IMR-90 (cell line): Measurements from ENCODE around the gene PPP2R1A. TPM values are rescaled to one million over a fixed set of nuclear protein-coding genes. Genes with fewer than 3 reads are reported as not detected.

Experiments
- ATAC-seq: fragments of 200-7000 bp; cut with Tn5 transposase; 2 replicates; pipeline ENCODE4 v1.9.1; 2020; ENCODE audit warnings: low read depth, mild to moderate bottlenecking, moderate library complexity
- BruUV-seq: library from RNA; stranded (reverse); fragments of 400-500 nt; replicated peaks from 2 replicates; lab custom pipeline; 2021; lab: Mats Ljungman, UMichigan
- CTCF ChIA-PET: fragments of 300-600 bp; formaldehyde crosslinking; extraction: SDS; loops from one replicate; lab custom pipeline; 2021; ENCODE audit warnings: antibody characterized with exemption; lab: Yijun Ruan, JAX
- POLR2A ChIA-PET: fragments of 300-600 bp; sonication (Branson Sonifier 250); formaldehyde crosslinking; loops from one replicate; lab custom pipeline; 2022; ENCODE audit warnings: antibody characterized with exemption; ENCODE audit not compliant: unreplicated experiment; lab: Charles Lee
- DNase-seq: peaks from one replicate; pipeline ENCODE4 v3.0.0; 2013
- H2AFZ ChIP-seq: replicated peaks from 2 replicates; pipeline ENCODE3; 2013; ENCODE audit warnings: low read length, mild to moderate bottlenecking; ENCODE audit not compliant: poor library complexity
- H2AK5ac ChIP-seq: 2 replicates; pipeline ENCODE4 v1.6.1; 2013; ENCODE audit warnings: low read depth, low read length, inconsistent platforms
- H2AK9ac ChIP-seq: replicated peaks from 2 replicates; pipeline ENCODE3; 2013; ENCODE audit warnings: mild to moderate bottlenecking, low read depth, low read length, moderate library complexity; ENCODE audit not compliant: poor library complexity
- H2BK120ac ChIP-seq: 2 replicates; pipeline ENCODE4 v1.6.1; 2013; ENCODE audit warnings: low read depth, low read length, inconsistent platforms
- H2BK15ac ChIP-seq: 3 replicates; pipeline ENCODE4 v1.6.1; 2013; ENCODE audit warnings: low read depth, low read length, inconsistent platforms
- H2BK20ac ChIP-seq: 2 replicates; pipeline ENCODE4 v1.6.1; 2013; ENCODE audit warnings: low read depth, mild to moderate bottlenecking, inconsistent platforms, low read length, moderate library complexity
- H2BK5ac ChIP-seq: 2 replicates; pipeline ENCODE4 v1.6.1; 2013; ENCODE audit warnings: mild to moderate bottlenecking, low read depth, low read length, inconsistent platforms; ENCODE audit not compliant: poor library complexity, severe bottlenecking
- H3K14ac ChIP-seq: replicated peaks from 2 replicates; pipeline ENCODE4 v1.6.1; 2013; ENCODE audit warnings: low read depth, low read length, inconsistent platforms
- H3K18ac ChIP-seq: 2 replicates; pipeline ENCODE4 v1.6.1; 2013; ENCODE audit warnings: low read depth, low read length, control low read depth
- H3K23ac ChIP-seq: 2 replicates; pipeline ENCODE4 v1.6.1; 2013; ENCODE audit warnings: low read depth, low read length, inconsistent platforms
- H3K27ac ChIP-seq: 2 replicates; pipeline ENCODE4 v1.5.1; 2013; ENCODE audit warnings: mild to moderate bottlenecking, control low read depth, low read length; ENCODE audit not compliant: insufficient read depth
- H3K27me3 ChIP-seq: 2 replicates; pipeline ENCODE4 v1.6.1; 2013; ENCODE audit warnings: low read length; ENCODE audit not compliant: control insufficient read depth, insufficient read depth
- H3K36me3 ChIP-seq: 2 replicates; pipeline ENCODE4 v1.6.1; 2013; ENCODE audit warnings: low read length, mixed read lengths; ENCODE audit not compliant: control insufficient read depth, insufficient read depth
- H3K4ac ChIP-seq: 2 replicates; pipeline ENCODE4 v1.6.1; 2013; ENCODE audit warnings: low read depth, low read length, inconsistent platforms
- H3K4me1 ChIP-seq: 2 replicates; pipeline ENCODE4 v1.6.1; 2013; ENCODE audit warnings: low read length, mixed read lengths; ENCODE audit not compliant: control insufficient read depth, insufficient read depth
- H3K4me2 ChIP-seq: 2 replicates; pipeline ENCODE4 v1.6.1; 2013; ENCODE audit warnings: low read depth, mild to moderate bottlenecking, control low read depth, low read length, moderate library complexity
- H3K4me3 ChIP-seq: 2 replicates; pipeline ENCODE4 v1.5.1; 2013; ENCODE audit warnings: low read depth, mild to moderate bottlenecking, control low read depth, low read length, moderate library complexity; ENCODE audit not compliant: insufficient read depth
- H3K56ac ChIP-seq: 2 replicates; pipeline ENCODE4 v1.6.1; 2013; ENCODE audit warnings: low read length, inconsistent platforms; ENCODE audit not compliant: insufficient read depth; ENCODE audit errors: extremely low read depth
- H3K79me1 ChIP-seq, 2 experiments: 2 replicates each; pipeline ENCODE4 v1.6.1; 2013; ENCODE audit warnings: low read length in 2 of 2, inconsistent platforms in 1 of 2, low read depth in 1 of 2
- H3K9ac ChIP-seq: 2 replicates; pipeline ENCODE4 v1.6.1; 2013; ENCODE audit warnings: low read depth, low read length, control low read depth
- H3K9me1 ChIP-seq: 2 replicates; pipeline ENCODE4 v1.6.1; 2013; ENCODE audit warnings: low read length, inconsistent platforms; ENCODE audit not compliant: insufficient read depth
- H3K9me3 ChIP-seq: 2 replicates; pipeline ENCODE4 v1.6.1; 2013; ENCODE audit warnings: low read length; ENCODE audit not compliant: control insufficient read depth, insufficient read depth
- H4K20me1 ChIP-seq: 2 replicates; pipeline ENCODE4 v1.6.1; 2013; ENCODE audit warnings: low read length, inconsistent platforms; ENCODE audit not compliant: insufficient read depth
- H4K5ac ChIP-seq: 2 replicates; pipeline ENCODE4 v1.6.1; 2013; ENCODE audit warnings: mild to moderate bottlenecking, low read depth, low read length, control low read depth
- H4K8ac ChIP-seq, 2 experiments: 2 replicates each; pipeline ENCODE4 v1.6.1; 2013; ENCODE audit warnings: low read depth in 2 of 2, low read length in 2 of 2, control low read depth in 1 of 2, inconsistent platforms in 1 of 2
- H4K91ac ChIP-seq: 2 replicates; pipeline ENCODE4 v1.6.1; 2013; ENCODE audit warnings: low read depth, low read length, inconsistent platforms; ENCODE audit not compliant: insufficient read depth
- BHLHE40 ChIP-seq: fragments of 150-350 bp; IDR thresholded peaks from 2 replicates; pipeline ENCODE4 v1.6.1; 2016; ENCODE audit warnings: mild to moderate bottlenecking, low read depth, low read length
- CEBPB ChIP-seq: IDR thresholded peaks from 2 replicates; pipeline ENCODE4 v1.6.1; 2012; ENCODE audit warnings: low read depth, low read length, improper control_type of control experiment
- CHD1 ChIP-seq: IDR thresholded peaks from 2 replicates; pipeline ENCODE4 v1.6.1; 2012; ENCODE audit warnings: low read depth, low read length, improper control_type of control experiment
- CTCF ChIP-seq: conservative IDR thresholded peaks from 2 replicates; pipeline ENCODE4 v1.5.1; 2012; ENCODE audit warnings: mild to moderate bottlenecking, low read depth, low read length, improper control_type of control experiment
- FOS ChIP-seq: fragments of 150-350 bp; IDR thresholded peaks from 2 replicates; pipeline ENCODE4 v1.6.1; 2016; ENCODE audit warnings: low read depth, low read length
- MAFK ChIP-seq: IDR thresholded peaks from 2 replicates; pipeline ENCODE4 v1.6.1; 2012; ENCODE audit warnings: low read depth, low read length, improper control_type of control experiment
- MAZ ChIP-seq: IDR thresholded peaks from 2 replicates; pipeline ENCODE4 v1.6.1; 2012; ENCODE audit warnings: low read depth, mild to moderate bottlenecking, low read length, improper control_type of control experiment, moderate library complexity, borderline replicate concordance
- MXI1 ChIP-seq: IDR thresholded peaks from 2 replicates; pipeline ENCODE4 v1.6.1; 2012; ENCODE audit warnings: low read depth, mild to moderate bottlenecking, low read length, moderate library complexity, borderline replicate concordance
- NFE2L2 ChIP-seq: fragments of 150-350 bp; IDR thresholded peaks from 2 replicates; pipeline ENCODE4 v1.6.1; 2016; ENCODE audit warnings: low read depth, mild to moderate bottlenecking, low read length
- POLR2A ChIP-seq: IDR thresholded peaks from 2 replicates; pipeline ENCODE4 v1.6.1; 2012; ENCODE audit warnings: mild to moderate bottlenecking, low read depth, low read length
- RAD21 ChIP-seq: IDR thresholded peaks from 2 replicates; pipeline ENCODE4 v1.6.1; 2012; ENCODE audit warnings: low read length, improper control_type of control experiment
- RCOR1 ChIP-seq: IDR thresholded peaks from 2 replicates; pipeline ENCODE4 v1.6.1; 2012; ENCODE audit warnings: mild to moderate bottlenecking, low read length, improper control_type of control experiment; ENCODE audit not compliant: insufficient replicate concordance
- RFX5 ChIP-seq: IDR thresholded peaks from 2 replicates; pipeline ENCODE4 v1.8.0; 2012; ENCODE audit warnings: low read depth, mild to moderate bottlenecking, low read length, moderate library complexity
- SMC3 ChIP-seq: fragments of 150-350 bp; IDR thresholded peaks from 2 replicates; pipeline ENCODE4 v1.6.1; 2016; ENCODE audit warnings: low read depth, mild to moderate bottlenecking, antibody characterized with exemption, low read length, moderate library complexity
- WGBS, 2 experiments: methylation state at CpG; one replicate each; pipeline versions ENCODE4 v1.1.5 to v1.1.7; 2013; ENCODE audit warnings: missing lambda C conversion rate in 2 of 2; ENCODE audit not compliant: insufficient read length in 1 of 2; ENCODE audit errors: extremely low coverage in 2 of 2; 5-methylcytosine and 5-hydroxymethylcytosine counted together
- dilution Hi-C: fragments of 300-500 bp; cut with HindIII; formaldehyde crosslinking; loops from one replicate; pipeline ENCODE4 v1.14.3; 2018; ENCODE audit warnings: low sequenced_read_pairs; ENCODE audit not compliant: unreplicated experiment
- in situ Hi-C: fragments of 300-500 bp; cut with MboI; formaldehyde crosslinking; loops from 3 replicates; pipeline ENCODE4 v1.14.3; 2019; ENCODE audit warnings: low sequenced_read_pairs, inconsistent platforms, mixed read lengths
- intact Hi-C: fragments of 100-400 bp; cut with micrococcal nuclease; formaldehyde crosslinking; loops from 2 replicates; pipeline ENCODE4 v1.10.0; 2022
- polyA plus RNA-seq, 3 experiments: library from polyadenylated mRNA; depleted of rRNA; stranded (reverse); fragments of >200 nt; gene quantifications; 2 replicates each; pipeline ENCODE4 v1.2.3, GENCODE V29; 2012; ENCODE audit warnings: low replicate concordance in 1 of 3
- total RNA-seq: library from RNA; depleted of rRNA; stranded (reverse); fragments of >200 nt; gene quantifications from 2 replicates; pipeline ENCODE4 v1.2.3, GENCODE V29; 2012
- TF ChIP-seq, protein P1 (sequence below): fragments of 150-350 bp; IDR thresholded peaks from 2 replicates; pipeline ENCODE4 v1.6.1; 2016; ENCODE audit warnings: low read depth, mild to moderate bottlenecking, low read length, moderate library complexity, borderline replicate concordance
- TF ChIP-seq, protein P2 (sequence below): fragments of 150-350 bp; IDR thresholded peaks from 2 replicates; pipeline ENCODE4 v1.6.1; 2017; ENCODE audit warnings: mild to moderate bottlenecking, antibody characterized with exemption, low read length, low read depth

PPP2R1A gene
- total and polyA plus RNA-seq, 2 of the 4 experiments (the other 2 are of a cell fraction) = 173 to 250 TPM

- Histone ChIP-seq H3K14ac (no peak overlapping the region), H3K27me3 (no peaks in the 10 kb centered on the region), H3K79me1 (peaks cover 32 to 49% of the 10 kb centered on the region in 2 experiments), H2BK5ac (no peak overlapping the region), H3K56ac (no peak overlapping the region), H4K5ac (no peak overlapping the region), H3K36me3 (peaks cover 17% of the 10 kb centered on the region), H3K4me3 (no peak overlapping the region), H4K20me1 (no peaks in the 10 kb centered on the region), H3K4ac (no peak overlapping the region), H3K9ac (no peak overlapping the region), H3K9me3 (peaks cover 8% of the 10 kb centered on the region; the same call in 1 of the 2 replicates), H4K8ac (no peak overlapping the region), H3K4me1 (peaks cover 2% of the 10 kb centered on the region), H2AK9ac (no peak overlapping the region), H3K23ac (no peak overlapping the region), H2AFZ (no peak overlapping the region), H2BK20ac (no peak overlapping the region), H3K9me1 (no peaks in the 10 kb centered on the region), H3K18ac (no peak overlapping the region), H2BK120ac (no peak overlapping the region), H3K4me2 (no peak overlapping the region), H3K27ac (no peak overlapping the region), H2AK5ac (no peak overlapping the region), H2BK15ac (no peak overlapping the region), H4K91ac (no peak overlapping the region)
- BruUV-seq = no TSS peak
- DNase-seq (no peak), ATAC-seq (no peak)
- CTCF ChIA-PET = no interaction called here
- WGBS, 2 experiments = 100% methylated on average over 2 of the region's 2 CpGs; no CpG with 5 or more reads in 1 of the 2 experiments
- POLR2A ChIA-PET = no interaction called here
- in situ Hi-C loops = no loop called here
- dilution Hi-C loops = no loop called here
- intact Hi-C loops = no loop called here
- TF ChIP-seq FOS = no peak
- no peak for TF ChIP-seq BHLHE40
- TF ChIP-seq, protein P1, sequence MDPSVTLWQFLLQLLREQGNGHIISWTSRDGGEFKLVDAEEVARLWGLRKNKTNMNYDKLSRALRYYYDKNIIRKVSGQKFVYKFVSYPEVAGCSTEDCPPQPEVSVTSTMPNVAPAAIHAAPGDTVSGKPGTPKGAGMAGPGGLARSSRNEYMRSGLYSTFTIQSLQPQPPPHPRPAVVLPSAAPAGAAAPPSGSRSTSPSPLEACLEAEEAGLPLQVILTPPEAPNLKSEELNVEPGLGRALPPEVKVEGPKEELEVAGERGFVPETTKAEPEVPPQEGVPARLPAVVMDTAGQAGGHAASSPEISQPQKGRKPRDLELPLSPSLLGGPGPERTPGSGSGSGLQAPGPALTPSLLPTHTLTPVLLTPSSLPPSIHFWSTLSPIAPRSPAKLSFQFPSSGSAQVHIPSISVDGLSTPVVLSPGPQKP = no peak
- TF ChIP-seq SMC3 = no peak
- TF ChIP-seq, protein P2, sequence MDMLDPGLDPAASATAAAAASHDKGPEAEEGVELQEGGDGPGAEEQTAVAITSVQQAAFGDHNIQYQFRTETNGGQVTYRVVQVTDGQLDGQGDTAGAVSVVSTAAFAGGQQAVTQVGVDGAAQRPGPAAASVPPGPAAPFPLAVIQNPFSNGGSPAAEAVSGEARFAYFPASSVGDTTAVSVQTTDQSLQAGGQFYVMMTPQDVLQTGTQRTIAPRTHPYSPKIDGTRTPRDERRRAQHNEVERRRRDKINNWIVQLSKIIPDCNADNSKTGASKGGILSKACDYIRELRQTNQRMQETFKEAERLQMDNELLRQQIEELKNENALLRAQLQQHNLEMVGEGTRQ = no peak
- TF ChIP-seq RAD21 = no peak
- no peak for TF ChIP-seq MAZ
- no peak for TF ChIP-seq CHD1
- no peak for TF ChIP-seq RFX5
- TF ChIP-seq CTCF = no peak
- TF ChIP-seq CEBPB = no peak
- no peak for TF ChIP-seq NFE2L2
- no peak for TF ChIP-seq RCOR1
- no peak for TF ChIP-seq POLR2A
- TF ChIP-seq MAFK = no peak
- TF ChIP-seq MXI1 = no peak
Observed at GRCh38 chr19:52273301-52273700, 83.4 kb downstream of the PPP2R1A start.
